ENCODE measurements around the gene PDHA2. TPM values are rescaled to one million over a fixed set of nuclear protein-coding genes. Genes with fewer than 3 reads are reported as not detected.

The PDHA2 gene
- total RNA-seq, 1 experiment from 2014 or later = not detected

DNA sequence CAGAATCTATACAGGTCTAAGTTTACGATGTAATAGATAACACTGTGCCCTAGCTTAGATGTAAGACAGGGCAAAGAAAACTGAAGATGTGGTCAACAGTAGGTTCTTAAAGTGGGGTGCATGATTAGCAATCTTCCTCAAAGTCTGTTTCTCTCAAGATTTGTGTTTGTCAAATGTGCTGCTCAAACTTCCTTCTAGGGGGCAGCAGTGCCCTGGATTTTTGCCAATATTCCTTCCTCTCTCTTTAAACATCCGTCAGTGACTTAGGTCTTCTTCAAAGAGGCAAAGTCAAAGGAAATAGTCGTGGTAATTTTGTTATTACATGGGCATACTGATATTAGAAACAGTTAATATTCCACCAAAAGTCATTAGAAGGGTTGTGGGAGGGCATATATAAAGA, 4.2 kb upstream of the PDHA2 start:
- Mint-ChIP-seq H3K9me3 (ENCODE audit: low read depth, unreplicated experiment) (no peaks in the 10 kb centered on the region), H3K27ac (ENCODE audit: unreplicated experiment) (no peak overlapping the region), H3K27me3 (ENCODE audit: unreplicated experiment) (no peaks in the 10 kb centered on the region), H3K36me3 (ENCODE audit: insufficient read depth, unreplicated experiment) (no peaks in the 10 kb centered on the region), H3K4me3 (ENCODE audit: low read depth, unreplicated experiment) (no peak overlapping the region), H3K4me1 (ENCODE audit: low read depth, unreplicated experiment) (no peaks in the 10 kb centered on the region)
- TF ChIP-seq, protein P1, sequence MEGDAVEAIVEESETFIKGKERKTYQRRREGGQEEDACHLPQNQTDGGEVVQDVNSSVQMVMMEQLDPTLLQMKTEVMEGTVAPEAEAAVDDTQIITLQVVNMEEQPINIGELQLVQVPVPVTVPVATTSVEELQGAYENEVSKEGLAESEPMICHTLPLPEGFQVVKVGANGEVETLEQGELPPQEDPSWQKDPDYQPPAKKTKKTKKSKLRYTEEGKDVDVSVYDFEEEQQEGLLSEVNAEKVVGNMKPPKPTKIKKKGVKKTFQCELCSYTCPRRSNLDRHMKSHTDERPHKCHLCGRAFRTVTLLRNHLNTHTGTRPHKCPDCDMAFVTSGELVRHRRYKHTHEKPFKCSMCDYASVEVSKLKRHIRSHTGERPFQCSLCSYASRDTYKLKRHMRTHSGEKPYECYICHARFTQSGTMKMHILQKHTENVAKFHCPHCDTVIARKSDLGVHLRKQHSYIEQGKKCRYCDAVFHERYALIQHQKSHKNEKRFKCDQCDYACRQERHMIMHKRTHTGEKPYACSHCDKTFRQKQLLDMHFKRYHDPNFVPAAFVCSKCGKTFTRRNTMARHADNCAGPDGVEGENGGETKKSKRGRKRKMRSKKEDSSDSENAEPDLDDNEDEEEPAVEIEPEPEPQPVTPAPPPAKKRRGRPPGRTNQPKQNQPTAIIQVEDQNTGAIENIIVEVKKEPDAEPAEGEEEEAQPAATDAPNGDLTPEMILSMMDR (IDR thresholded peaks at IDR 0.05; ENCODE audit: unreplicated experiment) = peak; percentile 31
- intact Hi-C loops (cut with micrococcal nuclease; ENCODE audit: unreplicated experiment) = no loop called here
- BruUV-seq (replicated peaks) = no TSS peak
- no peak for DNase-seq
- CTCF ChIA-PET = no interaction called here

- intact Hi-C loops (cut with micrococcal nuclease; ENCODE audit: unreplicated experiment) = no loop called here
- Mint-ChIP-seq H3K27me3 (ENCODE audit: unreplicated experiment) (no peaks in the 10 kb centered on the region), H3K4me3 (ENCODE audit: low read depth, unreplicated experiment) (no peak overlapping the region), H3K36me3 (ENCODE audit: insufficient read depth, unreplicated experiment) (no peaks in the 10 kb centered on the region), H3K9me3 (ENCODE audit: low read depth, unreplicated experiment) (no peaks in the 10 kb centered on the region), H3K27ac (ENCODE audit: unreplicated experiment) (no peak overlapping the region), H3K4me1 (ENCODE audit: low read depth, unreplicated experiment) (no peaks in the 10 kb centered on the region)
- DNase-seq = no peak
- BruUV-seq (replicated peaks) = no TSS peak
- CTCF ChIA-PET = no interaction called here
- TF ChIP-seq, protein P1 (IDR thresholded peaks at IDR 0.05; ENCODE audit: unreplicated experiment) = no peak
These were observed 1.7 kb upstream of the PDHA2 start for GRCh38 chr4:95838192-95838591.

DNA sequence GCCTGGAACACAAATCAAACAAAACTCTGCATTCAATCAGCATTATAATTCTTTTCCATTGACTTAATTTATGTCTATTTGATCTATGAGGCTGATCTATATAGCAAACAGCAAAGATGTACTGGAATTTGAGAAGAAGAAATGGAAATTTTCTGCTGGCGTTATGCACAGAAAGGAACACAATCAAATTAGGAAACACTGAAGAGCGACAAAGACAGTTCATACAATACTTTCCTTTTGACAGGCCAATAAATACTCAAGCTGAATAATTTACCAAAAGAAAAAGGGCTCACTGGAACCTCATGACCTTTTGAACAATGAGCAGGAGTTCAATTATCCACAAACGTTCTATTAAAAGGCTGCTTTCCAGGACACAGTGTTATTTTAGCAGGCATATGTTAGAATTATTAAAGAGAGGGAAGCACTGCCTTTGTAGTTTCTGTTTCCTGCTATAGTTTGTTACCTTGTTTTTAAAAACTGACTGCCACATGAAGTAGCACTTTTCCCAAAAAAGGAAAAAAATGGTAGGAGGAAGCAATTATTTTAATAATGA, 8.1 kb downstream of the PDHA2 start:
- intact Hi-C loops (cut with micrococcal nuclease; ENCODE audit: unreplicated experiment) = no loop called here
- Mint-ChIP-seq H3K4me1 (ENCODE audit: low read depth, unreplicated experiment) (no peaks in the 10 kb centered on the region), H3K4me3 (ENCODE audit: low read depth, unreplicated experiment) (no peak overlapping the region), H3K27ac (ENCODE audit: unreplicated experiment) (no peak overlapping the region), H3K36me3 (ENCODE audit: insufficient read depth, unreplicated experiment) (no peaks in the 10 kb centered on the region), H3K27me3 (ENCODE audit: unreplicated experiment) (no peaks in the 10 kb centered on the region), H3K9me3 (ENCODE audit: low read depth, unreplicated experiment) (no peaks in the 10 kb centered on the region)
- no TSS peak for BruUV-seq (replicated peaks)
- TF ChIP-seq, protein P1 (IDR thresholded peaks at IDR 0.05; ENCODE audit: unreplicated experiment) = no peak
- DNase-seq = no peak
- CTCF ChIA-PET = no interaction called here

GRCh38 chr4:95850161-95850560, 10.3 kb downstream of the PDHA2 start:
- no TSS peak for BruUV-seq (replicated peaks)
- Mint-ChIP-seq H3K4me3 (ENCODE audit: low read depth, unreplicated experiment) (no peak overlapping the region), H3K27ac (ENCODE audit: unreplicated experiment) (no peak overlapping the region), H3K4me1 (ENCODE audit: low read depth, unreplicated experiment) (no peaks in the 10 kb centered on the region), H3K36me3 (ENCODE audit: insufficient read depth, unreplicated experiment) (no peaks in the 10 kb centered on the region), H3K9me3 (ENCODE audit: low read depth, unreplicated experiment) (no peaks in the 10 kb centered on the region), H3K27me3 (ENCODE audit: unreplicated experiment) (no peaks in the 10 kb centered on the region)
- TF ChIP-seq, protein P1 (IDR thresholded peaks at IDR 0.05; ENCODE audit: unreplicated experiment) = no peak
- CTCF ChIA-PET = no interaction called here
- intact Hi-C loops (cut with micrococcal nuclease; ENCODE audit: unreplicated experiment) = loop anchor here (10.0 kb wide), 1 partner anchor 505 kb away; no protein-coding TSS in a partner anchor
- no peak for DNase-seq

Data from Calu3 (cell line).